ENCODE data around the gene NUCKS1.

GRCh38 chr1:205704903-205705302 lies 45.1 kb downstream of the NUCKS1 start:
- TF ChIP-seq FOXM1 (CRISPR knock-in tag; IDR thresholded peaks at IDR 0.05) (no peak), ZNF549 (CRISPR knock-in tag; IDR thresholded peaks at IDR 0.05) (no peak), LBX2 (CRISPR knock-in tag; IDR thresholded peaks at IDR 0.05; ENCODE audit: borderline replicate concordance) (no peak), CTCF (CRISPR knock-in tag; IDR thresholded peaks at IDR 0.05) (no peak), MEIS2 (CRISPR knock-in tag; IDR thresholded peaks at IDR 0.05) (no peak), ATF3 (CRISPR knock-in tag; IDR thresholded peaks at IDR 0.05) (no peak), ZSCAN5A (CRISPR knock-in tag; IDR thresholded peaks at IDR 0.05; ENCODE audit: borderline replicate concordance) (no peak), IRF1 (CRISPR knock-in tag; IDR thresholded peaks at IDR 0.05; ENCODE audit: low read depth) (no peak)

Measured in HepG2 (cell line).